ENCODE data around the gene BNC2. TPM values are rescaled to one million over a fixed set of nuclear protein-coding genes. Genes with fewer than 3 reads are reported as not detected.

The BNC2 gene
- total and polyA plus RNA-seq, 2 of the 4 experiments (the other 2 are of a cell fraction): 15.5 to 45.2 TPM

DNA sequence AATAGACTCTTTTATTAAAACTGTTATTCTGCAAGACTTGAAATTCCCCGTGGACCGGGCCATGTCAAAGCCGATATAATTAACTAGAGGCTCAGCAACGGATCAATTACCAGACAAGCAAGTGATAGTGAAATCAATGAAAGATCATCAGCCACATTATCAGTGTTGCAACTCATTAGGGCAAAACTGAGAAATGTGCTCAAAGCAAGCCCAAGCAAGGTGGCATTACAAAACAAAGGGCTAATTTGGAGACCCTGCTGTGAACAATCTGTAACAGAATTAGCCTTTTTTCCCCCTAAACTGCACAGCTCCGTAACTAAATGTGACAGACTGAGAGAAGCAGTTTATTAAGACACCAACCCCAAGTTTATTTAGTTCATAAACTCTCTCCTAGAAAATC lies 140.3 kb downstream of the BNC2 start:
- H3K36me3 ChIP-seq (ENCODE audit: control insufficient read depth, insufficient read depth, low read length): no peaks in the 10 kb centered on the region; the same call in 1 of the 2 replicates
- H4K5ac ChIP-seq (ENCODE audit: low read depth, low read length): no peak overlapping the region
- no peak overlapping the region for H2AK5ac ChIP-seq (ENCODE audit: low read depth, low read length)
- no peak overlapping the region for H2AK9ac ChIP-seq (replicated peaks; ENCODE audit: low read depth, low read length, poor library complexity)
- in situ Hi-C loops (cut with MboI; ENCODE audit: low sequenced_read_pairs): no loop called here
- no peak overlapping the region for H3K27ac ChIP-seq (ENCODE audit: insufficient read depth, low read length)
- BruUV-seq (replicated peaks): no TSS peak
- no peaks in the 10 kb centered on the region for H3K27me3 ChIP-seq (ENCODE audit: control insufficient read depth, insufficient read depth, low read length)
- no peak overlapping the region for H3K18ac ChIP-seq (ENCODE audit: low read depth, low read length)
- POLR2A ChIA-PET (ENCODE audit: unreplicated experiment): no interaction called here
- no peak overlapping the region for H2AFZ ChIP-seq (replicated peaks; ENCODE audit: low read length, poor library complexity)
- ATAC-seq (ENCODE audit: low read depth): no peak
- no peak overlapping the region for H2BK20ac ChIP-seq (ENCODE audit: low read depth, low read length)
- no peaks in the 10 kb centered on the region for H3K9me3 ChIP-seq (ENCODE audit: control insufficient read depth, insufficient read depth, low read length)
- dilution Hi-C loops (cut with HindIII; ENCODE audit: low sequenced_read_pairs, unreplicated experiment): no loop called here
- no peak overlapping the region for H3K14ac ChIP-seq (replicated peaks; ENCODE audit: low read depth, low read length)
- H4K8ac ChIP-seq (ENCODE audit: low read depth in 2 of 2, low read length in 2 of 2): no peak overlapping the region
- no peaks in the 10 kb centered on the region for H4K20me1 ChIP-seq (ENCODE audit: insufficient read depth, low read length)
- H3K4me1 ChIP-seq (ENCODE audit: control insufficient read depth, insufficient read depth, low read length): peaks cover 10% of the 10 kb centered on the region
- DNase-seq: no peak
- H3K79me1 ChIP-seq (ENCODE audit: low read depth in 1 of 2, low read length in 2 of 2): peaks cover 0 to 42% of the 10 kb centered on the region in 2 experiments
- no peak overlapping the region for H3K56ac ChIP-seq (ENCODE audit: extremely low read depth, insufficient read depth, low read length)
- TF ChIP-seq NFE2L2 (IDR thresholded peaks at IDR 0.05; ENCODE audit: low read depth, low read length): no peak
- H3K9me1 ChIP-seq (ENCODE audit: insufficient read depth, low read length): peaks cover 2% of the 10 kb centered on the region; the same call in 1 of the 2 replicates
- H3K4me2 ChIP-seq (ENCODE audit: low read depth, low read length): no peak overlapping the region
- H2BK15ac ChIP-seq (ENCODE audit: low read depth, low read length): no peak overlapping the region
- no peak overlapping the region for H3K9ac ChIP-seq (ENCODE audit: low read depth, low read length)
- H4K91ac ChIP-seq (ENCODE audit: insufficient read depth, low read depth, low read length): no peak overlapping the region
- no peak overlapping the region for H2BK5ac ChIP-seq (ENCODE audit: low read depth, low read length, poor library complexity, severe bottlenecking)
- intact Hi-C loops (cut with micrococcal nuclease): no loop called here
- H3K4ac ChIP-seq (ENCODE audit: low read depth, low read length): no peak overlapping the region
- H2BK120ac ChIP-seq (ENCODE audit: low read depth, low read length): no peak overlapping the region
- 0 out of 2 replicates have a peak overlapping the region, but pooled peaks have one; percentile 23 for H3K23ac ChIP-seq (ENCODE audit: low read depth, low read length)
- H3K4me3 ChIP-seq (ENCODE audit: insufficient read depth, low read depth, low read length): no peak overlapping the region
- WGBS, 2 experiments (ENCODE audit: extremely low coverage in 2 of 2, insufficient read length in 1 of 2): 100% methylated on average over 1 of the region's 5 CpGs; no CpG with 5 or more reads in 1 of the 2 experiments
- CTCF ChIA-PET: no interaction called here
